Measurements from ENCODE around the gene GABRQ.

Gene GABRQ

DNA sequence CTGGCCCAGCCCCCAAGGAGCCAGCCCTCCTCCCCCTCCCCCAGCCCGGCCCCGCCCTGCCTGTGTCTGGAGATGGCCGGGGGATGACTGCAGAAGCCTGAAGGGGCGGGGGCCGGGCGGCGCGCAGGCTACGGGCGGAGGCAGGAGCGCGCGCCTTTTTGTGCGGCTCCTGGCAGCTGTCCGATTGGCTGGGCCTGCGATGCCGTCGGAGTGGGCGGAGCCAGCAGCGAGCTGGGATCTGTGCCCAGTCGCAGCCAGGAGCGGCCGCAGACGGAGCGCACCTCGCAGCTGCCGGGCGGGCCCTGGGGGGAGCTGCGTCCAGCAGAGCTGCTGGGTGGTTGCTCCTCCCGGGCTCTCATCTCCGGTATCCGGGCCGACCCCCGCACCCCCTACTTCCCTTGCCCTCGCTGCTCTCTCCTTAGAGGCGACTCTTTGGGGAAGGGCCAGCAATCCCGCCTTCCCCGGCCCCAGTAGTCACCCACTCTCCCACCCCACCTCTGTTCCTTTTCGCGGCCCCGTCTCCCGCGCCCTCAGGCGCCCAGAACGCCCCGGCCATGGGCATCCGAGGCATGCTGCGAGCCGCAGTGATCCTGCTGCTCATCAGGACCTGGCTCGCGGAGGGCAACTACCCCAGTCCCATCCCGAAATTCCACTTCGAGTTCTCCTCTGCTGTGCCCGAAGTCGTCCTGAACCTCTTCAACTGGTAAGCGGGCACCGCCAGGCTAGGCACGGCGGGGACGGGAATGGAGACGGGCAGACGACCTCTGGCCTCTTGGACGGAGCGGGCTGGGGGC is at the start of gene GABRQ:
Gene GABRQ, plus strand, starts transcription at position 247 of the 794 bp plus-strand sequence. Its CDS starts 308 bp downstream, at position 555.
- DNase-seq (ENCODE audit: low read depth, low spot score), result no peak

DNA sequence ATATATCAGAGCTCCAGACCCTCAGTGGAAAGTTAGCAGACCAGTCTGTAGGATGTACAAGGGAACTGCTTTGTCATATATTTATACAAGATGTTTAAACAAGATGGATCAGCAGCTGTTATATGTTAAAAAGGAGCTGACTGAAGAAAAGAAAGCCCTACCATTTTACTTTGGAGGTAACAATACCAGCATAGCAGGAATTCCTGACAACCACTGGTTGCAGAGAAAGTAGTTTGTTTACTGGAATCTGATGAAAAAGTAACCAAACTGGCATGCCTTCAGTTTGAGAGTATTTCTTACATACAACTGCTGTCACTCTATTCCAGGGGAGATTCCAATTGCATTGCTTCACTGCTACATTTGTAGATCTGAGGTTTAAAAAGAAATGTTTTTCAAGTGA is 49.5 kb upstream of the GABRQ start:
- DNase-seq (ENCODE audit: low read depth, low spot score), result no peak

DNA sequence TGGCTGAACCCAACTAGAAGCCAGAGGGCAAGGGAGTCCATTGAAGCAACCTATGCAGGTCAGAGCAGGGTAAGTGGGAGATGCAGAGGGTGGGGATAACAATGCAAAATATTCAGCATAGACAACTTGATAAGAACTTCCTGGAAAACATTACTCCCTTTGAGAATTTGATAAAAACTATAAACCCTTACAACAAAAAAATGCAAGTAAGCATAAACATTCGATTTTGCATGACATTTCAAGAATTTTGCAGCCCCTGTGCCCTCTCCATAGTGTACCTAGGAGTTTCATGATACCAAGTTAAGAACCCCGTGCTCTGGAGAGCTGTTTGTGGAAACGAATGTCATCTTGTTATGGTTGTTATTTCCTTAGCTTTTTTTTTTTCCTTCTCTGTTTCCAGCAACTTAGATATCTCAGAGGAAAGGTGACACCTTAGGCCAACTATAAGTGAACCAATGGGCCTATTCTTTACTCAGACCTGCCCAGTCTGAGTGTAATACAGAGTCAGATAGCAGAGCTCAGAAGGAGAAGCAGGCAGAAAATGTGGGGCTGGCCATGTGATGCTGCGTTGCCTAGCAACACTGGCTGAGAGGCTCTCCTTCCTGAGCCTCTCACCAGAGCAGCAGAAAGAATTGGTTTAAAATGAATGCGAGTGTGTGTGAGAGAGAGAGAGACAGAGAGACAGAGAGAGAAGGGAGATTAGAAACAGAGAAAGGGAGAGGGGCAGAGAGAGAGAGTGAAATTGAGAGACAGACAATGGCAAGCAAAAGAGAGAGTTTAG is 36.7 kb upstream of the GABRQ start:
- no peak for DNase-seq (ENCODE audit: low read depth, low spot score)

DNA sequence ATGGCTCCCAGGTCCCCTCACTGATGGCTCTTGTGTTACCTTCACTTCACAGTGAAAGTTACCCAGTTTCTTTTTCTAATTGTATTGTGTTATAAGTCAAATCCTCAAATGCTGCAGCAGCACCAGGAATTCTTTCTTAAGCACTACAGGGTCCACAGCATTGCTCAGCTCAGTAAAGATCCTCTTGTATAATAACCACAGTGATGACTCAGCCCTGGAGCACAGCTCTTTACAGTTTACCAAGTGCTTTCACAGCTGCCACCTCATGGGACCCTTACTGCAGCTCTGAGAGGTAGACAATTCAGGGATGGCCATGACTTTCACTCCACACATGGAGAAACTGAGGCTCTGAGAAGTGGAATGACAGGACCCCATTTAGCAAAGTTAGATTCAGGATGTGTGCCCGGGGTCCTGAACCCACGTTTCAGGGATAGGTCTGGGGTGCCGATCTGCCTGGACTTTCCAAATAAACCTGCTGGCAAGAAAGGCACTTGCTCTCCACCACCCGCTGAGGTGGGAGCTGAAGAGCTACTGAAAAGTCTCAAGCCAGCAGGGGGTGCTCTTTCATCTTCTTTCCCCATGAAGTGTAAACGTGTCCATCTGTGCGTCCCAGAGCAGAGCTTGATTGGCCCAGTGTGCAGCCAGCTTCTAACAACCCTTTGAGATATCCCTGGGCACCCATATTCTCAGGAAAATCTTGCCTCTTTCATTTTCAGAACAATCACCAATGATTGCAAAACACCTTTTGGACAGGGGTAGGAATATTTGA is 35.7 kb upstream of the GABRQ start:
- no peak for DNase-seq (ENCODE audit: low read depth, low spot score)

DNA sequence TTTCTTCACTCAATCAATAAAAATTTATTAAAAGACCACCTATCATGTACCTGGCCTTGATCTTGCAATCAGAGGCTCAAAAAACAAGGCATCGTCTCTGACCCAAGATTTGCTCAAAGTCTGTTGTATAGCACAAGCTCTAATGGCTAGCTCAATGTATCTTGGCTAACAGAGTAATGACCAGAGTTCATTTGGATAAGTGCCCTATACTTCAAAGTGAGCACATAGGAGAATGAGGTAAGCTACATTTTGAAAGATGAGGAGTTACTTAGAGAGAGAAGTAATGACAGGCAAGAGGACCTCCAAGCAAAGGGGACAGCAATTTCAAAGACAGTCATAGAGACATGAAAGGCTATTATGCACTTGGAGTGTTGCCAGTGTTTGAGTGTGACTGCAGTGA is 22.9 kb upstream of the GABRQ start:
- no peak for DNase-seq (ENCODE audit: low read depth, low spot score)

DNA sequence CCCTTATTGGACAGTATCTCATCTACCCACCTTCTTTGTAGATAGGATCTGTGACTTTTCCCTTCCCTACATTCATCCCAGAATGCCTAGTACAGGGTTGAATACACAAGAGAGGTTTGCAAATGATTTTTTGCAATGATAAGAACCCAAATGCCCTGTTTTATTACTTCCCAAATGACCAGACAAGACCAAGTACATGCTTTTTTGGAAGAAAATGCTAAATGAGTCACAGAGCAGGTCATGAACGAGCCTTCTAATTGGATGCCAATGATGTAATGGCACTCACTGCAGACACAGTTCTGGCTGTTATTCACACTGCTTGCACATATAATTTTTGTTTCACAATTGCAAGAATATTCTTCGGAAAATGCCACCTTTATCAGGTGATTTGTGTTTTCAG is 17.8 kb upstream of the GABRQ start:
- no peak for DNase-seq (ENCODE audit: low read depth, low spot score)

DNA sequence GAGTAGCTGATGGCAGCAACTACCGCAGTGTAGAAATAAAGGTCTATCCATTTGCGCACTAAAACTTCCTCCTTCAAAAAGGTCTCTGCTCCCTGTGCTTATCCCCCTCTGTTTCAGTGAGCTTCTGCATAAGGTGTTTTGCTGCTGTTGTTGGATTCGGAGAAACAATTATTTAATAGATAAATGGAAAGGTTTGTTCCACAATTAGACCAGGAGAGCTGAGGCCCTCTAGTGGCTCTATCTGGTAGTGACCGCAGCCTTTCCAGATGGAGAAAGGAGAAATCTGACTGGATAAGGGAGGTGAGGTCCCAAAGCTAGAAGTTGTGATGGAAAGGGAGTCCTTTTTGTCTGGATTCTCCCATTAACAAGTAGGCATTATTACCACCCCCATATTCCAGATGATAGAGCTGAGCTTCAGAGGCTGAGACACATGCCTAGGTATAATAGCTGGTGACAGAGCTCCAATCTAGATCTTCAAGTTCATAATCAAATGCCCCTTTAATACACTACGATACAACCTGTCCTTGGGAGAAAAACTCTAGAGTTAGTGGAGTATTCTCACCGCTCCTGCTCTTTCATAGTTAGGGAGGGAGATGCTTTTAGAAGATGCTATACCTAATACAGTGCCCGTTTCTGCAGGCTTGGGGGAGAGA is 5.1 kb upstream of the GABRQ start:
- DNase-seq (ENCODE audit: low read depth, low spot score), result peak; percentile 12

DNA sequence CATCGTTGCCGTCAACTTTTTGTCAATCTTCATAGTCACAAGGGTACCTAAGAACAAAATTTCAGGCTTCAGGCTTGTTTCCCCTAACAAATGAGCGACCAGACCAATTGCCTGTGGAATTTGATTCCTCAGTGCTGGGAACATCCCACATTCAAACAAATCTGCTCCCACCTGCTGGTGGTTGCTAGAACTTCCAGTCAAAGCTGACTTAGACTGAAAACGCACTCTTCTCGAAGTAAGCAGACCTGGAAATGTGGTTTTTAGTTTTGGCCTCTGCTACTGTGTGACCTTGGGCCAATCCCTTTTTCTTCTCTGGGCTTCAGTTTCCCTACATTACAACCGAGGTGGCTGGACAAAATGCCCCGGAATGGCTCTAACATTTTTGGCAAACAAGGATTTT is 1.8 kb upstream of the GABRQ start:
- DNase-seq (ENCODE audit: low read depth, low spot score), result peak; percentile 33

DNA sequence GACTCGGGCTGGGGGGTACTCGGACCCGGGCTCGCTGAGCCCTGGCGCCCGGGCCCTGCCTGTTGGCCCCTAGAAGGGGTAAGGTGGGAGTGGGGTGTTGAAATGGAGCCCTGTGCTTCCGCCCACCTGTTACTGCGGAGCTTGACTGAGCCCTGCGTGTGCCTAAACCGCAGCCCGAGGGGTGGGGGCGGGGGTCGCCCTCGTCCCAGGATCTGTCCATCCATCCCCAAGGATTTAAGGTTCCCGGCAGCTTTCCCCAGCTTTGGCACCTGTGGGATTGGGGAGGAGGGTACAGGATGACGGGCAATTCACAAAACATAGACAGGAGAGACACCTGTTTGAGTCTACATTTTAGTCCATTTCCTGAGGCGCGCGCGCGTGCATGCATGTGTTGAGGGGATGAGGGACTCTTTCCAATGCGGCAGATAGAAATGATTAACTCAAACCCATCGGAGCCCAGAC is 779 bp downstream of the GABRQ start:
- DNase-seq (ENCODE audit: low read depth, low spot score), result no peak

DNA sequence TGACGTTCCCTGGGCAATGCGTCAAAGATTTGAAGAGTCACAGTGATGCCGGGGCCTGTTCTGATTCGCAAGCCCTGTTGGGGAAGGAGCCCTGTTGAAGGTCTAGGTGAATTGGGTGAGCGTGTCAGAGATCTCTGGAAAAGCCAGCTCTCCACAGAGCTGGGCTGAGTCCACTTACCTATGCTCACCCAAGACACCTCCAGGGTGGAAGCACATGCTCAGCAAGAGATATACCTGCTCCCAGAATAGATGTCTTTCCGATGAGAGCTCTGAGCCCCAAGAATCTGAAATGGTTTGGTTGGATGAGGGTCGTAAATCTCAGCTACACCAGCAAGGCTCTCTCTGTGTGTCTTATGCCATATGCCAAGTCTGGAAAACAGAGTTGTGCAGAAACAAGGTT is 1.7 kb downstream of the GABRQ start:
- no peak for DNase-seq (ENCODE audit: low read depth, low spot score)

DNA sequence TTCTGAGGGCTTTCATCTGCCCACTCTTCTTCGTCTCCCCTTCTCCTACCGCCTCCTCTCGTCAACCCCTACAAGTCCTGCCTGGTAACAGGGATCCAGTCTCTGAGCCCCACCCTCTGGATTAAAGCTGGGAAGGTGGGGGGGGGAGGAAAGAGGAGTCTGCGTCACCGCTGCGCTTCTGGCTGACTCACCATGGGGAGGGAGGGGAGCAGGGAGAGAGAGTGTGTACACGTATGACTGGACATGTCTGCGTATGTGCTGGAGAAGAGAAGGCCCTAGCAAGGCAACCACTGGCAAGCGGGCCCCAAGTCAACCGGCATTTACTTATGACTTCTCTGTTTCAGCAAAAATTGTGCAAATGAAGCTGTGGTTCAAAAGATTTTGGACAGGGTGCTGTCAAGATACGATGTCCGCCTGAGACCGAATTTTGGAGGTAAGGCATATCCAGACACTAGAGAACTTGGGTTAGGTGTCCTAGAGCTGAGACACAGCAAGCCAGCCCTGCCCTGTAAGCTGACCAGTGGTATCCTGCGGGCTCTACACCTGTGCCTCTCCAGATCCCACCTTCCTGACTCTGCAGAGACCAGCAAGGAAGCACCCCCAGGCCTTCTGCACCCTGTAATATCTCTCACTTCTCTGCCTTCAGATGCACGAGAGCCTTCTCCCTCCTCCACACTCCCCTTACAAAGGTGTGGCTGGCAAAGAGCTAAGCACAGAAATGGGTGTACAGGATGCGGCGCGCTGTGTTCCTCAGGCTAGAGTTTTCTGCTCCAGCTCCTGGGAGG is 2.5 kb downstream of the GABRQ start:
- no peak for DNase-seq (ENCODE audit: low read depth, low spot score)

DNA sequence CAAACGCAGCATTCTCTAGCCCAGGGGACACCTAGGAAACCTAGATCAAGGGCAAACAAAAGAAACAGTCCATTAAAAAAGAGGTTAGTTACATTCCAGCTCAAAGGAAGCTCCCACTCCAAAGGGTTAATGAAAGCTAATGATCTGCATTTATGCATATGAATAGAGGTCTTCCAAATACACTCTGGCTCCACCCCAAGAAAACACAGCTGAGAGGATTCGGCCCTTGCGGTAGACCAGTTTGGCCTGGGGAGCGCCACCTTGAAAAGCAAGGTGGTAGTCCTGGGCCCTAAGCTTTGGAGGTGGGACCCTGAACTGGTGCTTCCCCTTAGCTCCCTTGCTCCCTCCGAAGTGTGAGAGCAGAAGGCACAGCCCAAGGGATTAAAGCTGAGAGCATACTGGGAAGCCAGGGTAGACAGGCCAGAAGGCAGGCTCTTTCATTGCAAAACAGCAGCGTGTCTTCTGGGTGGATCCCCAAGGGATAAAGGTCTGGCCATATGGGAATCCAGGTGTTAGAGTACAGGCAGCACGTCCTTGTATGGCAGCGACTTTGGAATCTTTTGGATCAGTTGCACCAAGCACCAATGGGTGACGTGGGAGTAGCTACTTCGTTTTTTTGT is 3.7 kb downstream of the GABRQ start:
- DNase-seq (ENCODE audit: low read depth, low spot score), result no peak

DNA sequence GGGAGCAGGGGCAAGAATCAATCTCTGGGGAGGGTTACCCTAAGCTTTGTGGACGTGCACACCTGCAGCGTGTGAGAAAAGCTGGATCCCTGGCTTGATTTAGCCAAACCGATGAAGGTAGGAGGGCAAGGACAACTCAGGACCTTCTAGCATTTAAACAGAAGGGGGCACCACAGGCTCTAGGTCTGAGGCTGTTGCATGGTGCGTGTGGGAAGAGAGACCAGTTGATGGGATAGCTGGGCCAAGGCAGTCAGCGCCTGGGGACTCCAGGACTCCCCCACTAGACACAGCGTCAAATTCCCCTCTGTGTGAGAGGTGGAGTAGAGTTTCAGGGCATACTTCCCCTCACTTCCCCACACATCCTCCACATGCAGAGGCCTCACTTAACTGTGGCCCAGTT is 4.3 kb downstream of the GABRQ start:
- DNase-seq (ENCODE audit: low read depth, low spot score), result no peak

DNA sequence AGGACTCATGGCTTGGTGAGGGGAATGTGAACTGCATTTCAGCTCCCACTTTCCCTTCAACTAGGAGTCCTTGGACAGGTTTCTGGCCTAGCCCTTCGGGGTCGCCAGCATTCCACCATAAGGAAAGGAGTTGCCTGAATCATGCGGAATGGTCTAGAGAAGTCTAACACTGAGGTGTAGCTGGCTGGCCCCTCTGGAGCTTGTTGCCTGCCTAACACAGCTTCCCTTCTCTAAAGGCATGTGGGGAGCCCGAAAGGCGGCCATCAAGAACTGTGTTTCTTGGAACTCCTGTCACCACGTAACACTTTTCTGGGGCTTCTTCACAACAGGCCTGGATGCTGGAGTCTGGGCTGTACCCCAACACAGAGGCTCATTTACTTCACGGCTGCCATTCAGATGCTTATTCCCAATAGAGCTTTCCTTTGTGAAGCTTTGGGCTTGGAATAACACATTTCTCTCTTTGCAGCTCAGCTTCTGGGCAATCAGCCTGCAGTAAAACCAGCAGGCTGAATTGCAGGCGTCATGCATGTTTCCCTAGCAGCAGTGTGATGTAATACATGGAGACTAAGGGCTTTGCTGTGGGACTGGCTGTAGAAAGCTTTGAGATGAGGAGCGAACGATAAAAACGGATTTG is 5.4 kb downstream of the GABRQ start:
- DNase-seq (ENCODE audit: low read depth, low spot score), result no peak

DNA sequence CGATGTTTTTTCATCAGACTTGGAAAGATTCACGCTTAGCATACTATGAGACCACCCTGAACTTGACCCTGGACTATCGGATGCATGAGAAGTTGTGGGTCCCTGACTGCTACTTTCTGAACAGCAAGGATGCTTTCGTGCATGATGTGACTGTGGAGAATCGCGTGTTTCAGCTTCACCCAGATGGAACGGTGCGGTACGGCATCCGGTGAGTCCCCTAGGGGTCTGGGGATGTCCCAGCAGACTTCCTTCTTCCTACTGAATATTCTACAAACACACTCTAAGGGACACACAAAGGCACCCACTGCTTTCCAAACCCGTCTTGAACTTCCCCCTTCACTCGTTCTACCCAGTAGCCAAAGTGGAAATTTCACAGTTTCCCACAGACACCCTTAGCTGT is 9.3 kb downstream of the GABRQ start:
- DNase-seq (ENCODE audit: low read depth, low spot score), result no peak

DNA sequence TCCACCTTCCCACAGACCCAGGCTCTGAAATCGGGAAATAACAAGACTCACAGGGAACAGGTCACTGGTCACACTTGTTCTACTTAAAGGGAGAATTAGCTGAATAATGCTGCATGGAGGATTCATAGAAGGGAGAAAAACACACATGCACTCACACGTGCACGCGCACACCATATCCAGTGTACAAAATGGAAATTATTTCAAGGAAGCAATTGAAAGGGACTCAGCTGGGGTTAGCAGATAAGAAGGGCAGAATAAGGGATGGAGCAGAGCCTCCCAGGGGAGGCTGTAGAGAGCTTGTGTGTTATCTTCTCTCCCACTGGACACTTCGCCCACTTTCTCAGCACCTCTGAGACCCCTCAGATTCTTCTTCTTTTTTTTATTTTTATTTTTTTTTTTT is 10.3 kb downstream of the GABRQ start:
- no peak for DNase-seq (ENCODE audit: low read depth, low spot score)

DNA sequence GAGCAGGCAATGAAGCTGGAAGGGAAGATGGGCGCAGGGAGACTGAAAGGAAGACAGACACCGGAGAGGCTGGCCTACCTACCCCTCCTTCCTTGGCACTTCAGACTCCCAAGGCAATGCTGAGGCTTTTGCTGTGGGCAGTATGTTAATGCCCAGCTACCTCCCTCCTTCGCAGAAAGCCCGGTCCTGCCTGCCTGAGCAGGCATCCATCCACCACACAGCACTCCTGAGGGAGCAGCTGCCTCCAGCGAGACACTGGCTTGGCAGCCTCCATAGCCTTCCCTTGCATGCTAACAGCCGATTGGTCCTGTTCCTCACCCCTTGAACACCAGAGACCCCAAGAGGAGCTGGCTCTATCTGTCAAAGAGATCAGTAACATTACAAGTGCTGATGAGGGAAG is 14.4 kb downstream of the GABRQ start:
- DNase-seq (ENCODE audit: low read depth, low spot score), result no peak

DNA sequence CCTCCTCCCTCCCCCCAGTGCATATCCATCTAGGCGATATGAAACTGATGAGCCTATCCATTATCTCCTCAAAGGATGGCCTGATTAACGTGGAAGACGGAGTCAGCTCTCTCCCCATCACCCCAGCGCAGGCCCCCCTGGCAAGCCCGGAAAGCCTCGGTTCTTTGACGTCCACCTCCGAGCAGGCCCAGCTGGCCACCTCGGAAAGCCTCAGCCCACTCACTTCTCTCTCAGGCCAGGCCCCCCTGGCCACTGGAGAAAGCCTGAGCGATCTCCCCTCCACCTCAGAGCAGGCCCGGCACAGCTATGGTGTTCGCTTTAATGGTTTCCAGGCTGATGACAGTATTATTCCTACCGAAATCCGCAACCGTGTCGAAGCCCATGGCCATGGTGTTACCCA is 14.8 kb downstream of the GABRQ start:
- no peak for DNase-seq (ENCODE audit: low read depth, low spot score)

DNA sequence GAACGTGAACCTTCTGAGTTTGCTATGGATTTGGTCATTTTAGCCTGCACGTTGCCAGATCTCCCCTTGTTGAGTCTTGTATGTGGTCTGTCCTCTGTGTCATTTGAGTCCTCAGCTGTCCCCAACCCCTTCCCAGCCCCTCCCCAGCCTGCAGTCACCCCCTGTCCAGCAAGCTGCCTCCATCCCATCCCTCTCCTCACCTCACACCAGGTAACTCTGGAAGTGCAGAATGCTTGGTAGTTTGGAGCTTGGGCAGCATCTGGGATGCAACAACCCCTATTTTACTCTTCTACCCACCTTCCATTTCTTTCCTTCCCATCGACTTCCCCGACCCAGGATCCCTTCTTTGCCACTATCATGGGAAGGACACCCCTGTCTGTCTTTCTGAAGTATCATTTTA is 18.4 kb downstream of the GABRQ start:
- no peak for DNase-seq (ENCODE audit: low read depth, low spot score)

DNA sequence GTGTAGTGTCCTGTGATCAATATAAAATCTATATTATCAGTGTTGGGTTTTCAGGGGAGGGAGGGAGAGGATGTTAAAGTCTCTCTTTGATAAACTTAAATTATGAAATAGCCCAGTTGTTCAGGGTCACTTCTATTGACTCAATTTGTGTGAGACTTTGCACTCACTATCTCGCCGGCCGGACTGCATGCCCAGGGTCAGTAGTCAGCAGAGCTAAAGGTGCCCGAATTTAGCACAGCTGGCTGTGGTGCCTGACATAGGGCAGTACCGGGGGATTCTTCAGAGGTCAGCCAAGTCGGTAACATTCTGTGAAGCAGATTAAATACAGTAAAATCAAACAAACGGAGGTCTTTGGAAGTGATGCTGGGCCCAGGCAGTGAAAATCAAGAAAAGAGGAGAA is 19.2 kb downstream of the GABRQ start:
- DNase-seq (ENCODE audit: low read depth, low spot score), result no peak
